Embryonic facial prominence (tissue), 1 donor: ENCODE results near the gene NAA15.
"Not testable (repeated sequence)": the region's sequence is repeated elsewhere in the genome, so short reads cannot be mapped to it uniquely, and the experiment has no call there.

Experiments
- DNase-seq: peaks from one replicate; pipeline ENCODE4 v3.0.0-alpha.2; 2016; ENCODE audit errors: extremely low spot score

The NAA15 gene

DNA sequence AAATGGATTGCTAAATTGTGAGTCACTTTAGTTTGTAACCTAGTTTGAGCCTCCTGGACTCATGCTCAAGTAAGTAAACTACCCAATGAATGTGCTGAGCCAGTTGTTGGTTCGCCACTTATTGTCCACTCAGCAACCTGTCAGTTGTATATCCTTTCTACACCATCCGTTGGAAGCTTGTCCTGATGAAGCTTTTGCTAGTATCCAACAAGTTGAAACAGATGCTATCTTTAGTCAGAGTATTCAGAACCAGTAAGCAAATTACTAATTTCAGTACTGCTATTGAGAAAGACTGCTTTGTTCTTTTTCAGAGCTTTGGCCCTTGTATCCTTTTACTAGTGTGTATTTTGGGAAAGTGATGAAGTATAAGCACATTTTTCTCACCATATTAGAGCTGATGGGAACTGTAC lies 4.3 kb upstream of the NAA15 start:
- DNase-seq = no peak

DNA sequence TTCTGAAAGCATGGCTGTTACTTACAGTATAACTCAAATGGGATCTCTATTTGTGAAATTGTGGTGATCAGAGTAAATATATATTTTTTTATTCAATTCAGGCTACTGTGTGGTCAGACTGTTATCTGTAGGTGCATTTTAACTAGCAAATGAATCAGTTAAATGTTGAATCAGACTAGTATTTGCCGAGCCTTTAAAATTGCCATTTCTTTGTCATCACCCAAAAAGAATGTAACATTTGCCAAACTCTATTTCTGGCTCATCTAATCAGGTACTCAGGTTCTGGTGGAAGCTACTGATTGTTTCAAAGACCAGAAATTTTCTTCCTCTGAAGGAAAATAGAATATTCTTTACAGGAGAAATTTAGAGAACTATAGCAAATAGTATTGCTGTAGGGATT lies 1.8 kb upstream of the NAA15 start:
- DNase-seq = no peak

GRCh38 chr4:139300431-139301112 lies 733 bp upstream of the NAA15 start:
- DNase-seq = no peak

DNA sequence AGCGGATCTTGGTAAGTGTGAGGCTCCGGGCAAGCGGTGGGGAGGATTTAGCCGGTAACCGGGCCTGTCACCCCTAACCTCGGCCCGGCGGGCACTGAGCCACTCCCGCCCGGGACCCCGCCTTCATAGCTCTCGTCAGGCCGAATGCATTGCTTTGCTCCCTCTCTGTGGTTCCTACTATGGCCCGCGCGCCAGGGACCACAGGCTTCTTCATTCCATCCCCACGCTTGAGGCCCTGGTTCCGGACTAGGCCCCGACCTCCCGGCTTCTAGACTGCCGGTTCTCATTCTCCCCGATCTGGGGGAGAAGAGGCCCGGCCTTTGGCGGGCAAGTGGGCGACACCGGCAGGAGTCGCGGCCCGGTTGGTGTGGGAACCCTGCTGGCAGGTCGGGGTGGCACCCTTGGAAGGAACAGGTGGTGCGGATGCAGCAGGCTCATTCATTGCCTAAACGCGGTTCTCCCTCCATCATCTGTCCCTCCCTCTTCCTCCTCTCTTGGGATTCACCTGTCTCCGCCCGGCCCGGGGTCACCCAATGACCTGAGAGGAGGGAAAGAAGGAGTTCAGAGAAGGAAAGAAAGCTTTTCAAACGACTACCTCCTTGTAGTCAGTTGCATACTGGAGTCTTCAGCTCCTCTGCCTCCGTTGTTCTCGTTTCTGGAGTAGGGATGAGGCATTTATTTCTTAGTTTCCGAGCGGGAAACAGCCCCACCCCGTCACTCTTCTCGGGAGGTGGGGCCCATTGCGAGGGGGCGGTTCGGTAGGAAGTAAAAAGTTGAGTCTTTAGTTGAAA lies 711 bp downstream of the NAA15 start, which contains the start of gene NDUFC1:
Gene NDUFC1, minus strand, starts transcription at position 657 of the 791 bp plus-strand sequence. CDS start 6,679 bp downstream, outside the sequence.
- peak; percentile 30 for DNase-seq

- no peak for DNase-seq
These were observed 3.6 kb downstream of the NAA15 start for GRCh38 chr4:139304920-139305319.

GRCh38 chr4:139311909-139312308 lies 10.6 kb downstream of the NAA15 start:
- no peak for DNase-seq

DNA sequence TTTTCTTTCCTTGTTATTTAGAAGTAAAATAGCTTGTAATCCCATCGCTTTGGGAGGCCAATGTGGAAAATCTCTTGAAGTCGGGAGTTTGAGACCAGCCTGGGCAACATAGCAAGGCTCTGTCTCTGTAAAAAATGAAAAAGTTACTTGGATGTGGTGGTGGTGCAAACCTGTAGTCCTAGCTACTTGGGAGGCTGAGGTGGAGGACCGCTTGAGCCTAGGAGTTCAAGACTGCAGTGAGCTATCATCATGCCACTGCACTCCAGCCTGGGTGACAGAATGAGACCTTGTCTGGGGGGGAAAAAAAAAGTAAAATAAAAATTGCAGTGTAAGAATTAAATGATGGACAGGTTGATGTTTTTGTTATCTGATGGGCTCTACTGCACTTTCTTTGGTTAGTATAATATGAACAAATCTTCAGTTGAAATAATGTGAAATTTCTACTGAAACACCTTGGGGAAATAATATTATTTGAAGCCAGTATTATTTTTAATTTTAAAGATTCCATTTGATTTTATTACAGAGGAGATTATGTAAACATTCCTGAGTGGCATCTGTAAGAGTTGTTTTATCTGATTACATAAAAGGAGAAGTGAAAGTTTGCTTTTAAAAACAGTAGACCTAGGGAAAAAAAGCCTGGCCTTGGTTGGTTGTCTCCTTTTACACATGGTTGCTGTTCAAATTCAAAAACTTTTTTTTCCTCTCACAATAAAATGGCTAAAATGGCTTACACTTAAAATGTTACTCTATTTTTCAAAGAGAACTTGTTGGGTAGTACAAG lies 11.4 kb downstream of the NAA15 start:
- DNase-seq = no peak

- DNase-seq = not testable (repeated sequence)
These were observed 12.1 kb downstream of the NAA15 start for GRCh38 chr4:139313414-139313813.

GRCh38 chr4:139314047-139314800 lies 12.9 kb downstream of the NAA15 start:
- DNase-seq = no peak

- no peak for DNase-seq
These were observed 13.9 kb downstream of the NAA15 start for GRCh38 chr4:139315221-139315675.

DNA sequence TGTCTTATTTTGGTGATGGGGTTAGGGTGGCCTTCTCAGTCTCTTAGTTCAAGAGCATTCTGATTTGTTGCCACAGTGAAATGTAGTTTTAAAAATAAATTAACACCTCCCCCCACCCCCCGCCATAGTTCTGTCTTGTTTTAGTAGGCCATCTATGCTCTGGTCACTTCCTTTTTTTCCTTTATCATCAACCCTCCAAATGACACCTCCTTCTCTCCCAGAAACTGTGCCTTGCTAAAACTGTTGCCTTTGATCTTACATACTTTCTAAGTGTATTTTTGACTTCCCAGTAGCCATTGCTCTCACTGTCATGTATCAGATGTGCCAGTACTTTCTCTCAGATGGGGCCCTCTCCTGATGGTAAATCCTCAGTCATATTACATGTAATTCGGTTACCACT lies 15.4 kb downstream of the NAA15 start:
- no peak for DNase-seq

DNA sequence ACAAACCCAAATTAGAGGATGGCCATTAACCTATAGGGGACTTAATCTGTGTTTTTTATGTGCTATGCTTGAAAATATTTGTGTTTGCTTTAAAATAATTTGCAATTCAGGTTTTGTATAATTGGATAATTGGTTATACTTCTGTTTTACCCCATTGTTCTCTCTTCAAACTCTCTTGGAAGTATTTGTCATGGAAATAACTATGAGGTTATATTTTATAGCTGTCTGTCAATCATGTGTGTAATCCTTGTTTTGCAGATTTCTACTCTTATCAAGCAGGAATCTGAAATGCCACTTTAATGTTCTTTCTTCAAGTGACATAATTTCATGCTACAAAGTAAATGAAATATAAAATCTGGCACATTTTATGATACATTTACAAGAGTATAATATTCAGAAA lies 16.3 kb downstream of the NAA15 start:
- DNase-seq = no peak

DNA sequence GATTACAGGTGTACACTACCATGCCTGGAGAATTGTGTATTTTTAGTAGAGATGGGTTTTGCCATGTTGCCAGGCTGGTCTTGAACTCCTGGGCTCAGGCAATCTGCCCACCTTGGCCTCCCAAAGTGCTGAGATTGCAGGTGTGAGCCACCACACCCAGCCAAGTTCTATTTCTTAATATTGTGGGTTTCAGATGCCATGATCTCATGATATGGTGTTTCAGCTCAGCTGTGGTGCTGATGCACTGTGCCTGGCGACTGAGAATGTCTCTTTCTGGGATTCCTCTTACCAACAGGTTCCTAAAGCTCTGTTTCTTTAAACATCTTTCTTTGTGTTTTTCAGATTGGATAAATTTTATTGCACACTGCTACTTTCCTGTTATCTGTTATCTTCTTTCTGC lies 18.3 kb downstream of the NAA15 start:
- no peak for DNase-seq

GRCh38 chr4:139322070-139322469 lies 20.8 kb downstream of the NAA15 start:
- not testable (repeated sequence) for DNase-seq

DNA sequence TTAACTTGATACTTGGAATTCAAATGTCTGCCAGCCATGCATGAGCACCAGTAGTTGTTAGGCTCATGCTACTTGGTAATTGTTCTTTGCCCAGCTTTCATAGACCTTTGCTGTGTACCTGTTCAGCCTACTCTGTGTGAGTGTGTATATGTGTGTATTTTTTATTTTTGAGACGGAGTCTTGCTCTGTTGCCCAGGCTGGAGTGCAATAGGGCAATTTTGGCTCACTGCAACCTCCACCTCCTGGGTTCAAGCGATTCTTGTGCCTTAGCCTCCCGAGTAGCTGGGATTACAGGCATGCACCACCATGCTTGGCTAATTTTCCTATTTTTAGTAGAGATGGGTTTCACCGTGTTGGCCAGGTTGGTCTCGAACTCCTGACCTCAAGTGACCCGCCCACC lies 21.2 kb downstream of the NAA15 start:
- not testable (repeated sequence) for DNase-seq

DNA sequence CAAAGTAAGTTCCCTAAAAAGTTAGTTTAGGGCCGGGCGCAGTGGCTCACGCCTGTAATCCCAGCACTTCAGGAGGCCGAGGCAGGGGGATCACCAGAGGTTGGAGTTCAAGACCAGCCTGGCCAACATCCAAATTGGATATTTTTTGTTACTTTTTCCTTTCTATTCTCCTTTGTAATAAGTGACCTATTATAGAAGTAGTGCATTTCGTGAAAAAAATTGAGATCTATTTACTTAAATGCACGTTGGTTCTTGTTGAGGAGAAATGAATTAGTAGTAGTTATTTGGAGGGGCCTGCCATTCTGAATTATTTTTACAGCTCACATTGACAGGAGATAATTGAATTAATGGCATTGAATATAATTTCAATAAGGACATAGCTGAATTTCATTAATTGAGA lies 23.3 kb downstream of the NAA15 start:
- no peak for DNase-seq

DNA sequence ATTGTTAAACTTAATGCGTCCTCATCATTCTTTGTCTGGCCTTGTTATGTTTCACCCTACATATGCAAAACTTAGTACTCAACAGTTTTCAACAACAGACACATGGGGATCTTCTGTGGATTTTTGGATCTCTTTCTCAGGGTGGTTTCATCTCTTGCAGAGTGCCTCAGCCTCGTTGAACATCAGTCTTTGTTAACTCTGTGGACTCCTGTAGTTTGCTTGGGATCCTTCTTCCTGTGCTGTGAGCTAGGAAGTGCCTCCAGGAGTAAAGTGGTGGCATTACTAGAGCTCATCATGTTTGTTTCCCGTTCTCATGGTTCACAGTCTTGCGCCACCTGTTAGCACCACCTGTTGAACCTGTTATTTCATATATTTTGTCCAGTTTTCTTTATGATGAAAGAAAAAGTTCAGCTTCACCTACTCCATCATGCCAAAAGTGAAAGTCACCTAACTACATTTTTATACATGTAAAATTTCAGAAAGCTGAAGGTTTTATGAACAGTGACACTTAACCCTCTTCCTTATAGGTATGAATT lies 28.4 kb downstream of the NAA15 start:
- no peak for DNase-seq

GRCh38 chr4:139330283-139330682 lies 29.0 kb downstream of the NAA15 start:
- DNase-seq = no peak

DNA sequence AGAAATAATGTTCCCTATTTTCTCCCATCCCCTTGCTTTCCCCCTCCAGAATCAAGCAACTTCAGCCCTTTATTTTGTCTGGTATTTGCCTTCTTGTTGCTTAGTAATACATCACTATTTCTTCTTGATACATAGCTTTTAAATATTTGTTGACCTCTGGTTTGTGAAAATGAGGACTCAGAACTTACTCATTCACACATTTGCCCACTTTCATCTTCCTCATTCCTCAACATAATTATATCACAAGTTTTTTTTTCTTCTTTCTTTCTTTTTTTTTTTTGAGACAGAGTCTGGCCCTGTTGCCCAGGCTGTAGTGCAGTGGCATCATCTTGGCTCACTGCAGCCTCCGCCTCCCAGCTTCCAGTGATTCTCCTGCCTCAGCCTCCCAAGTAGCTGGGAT lies 29.9 kb downstream of the NAA15 start:
- DNase-seq = no peak

- no peak for DNase-seq
These were observed 31.7 kb downstream of the NAA15 start for GRCh38 chr4:139333046-139333445.

DNA sequence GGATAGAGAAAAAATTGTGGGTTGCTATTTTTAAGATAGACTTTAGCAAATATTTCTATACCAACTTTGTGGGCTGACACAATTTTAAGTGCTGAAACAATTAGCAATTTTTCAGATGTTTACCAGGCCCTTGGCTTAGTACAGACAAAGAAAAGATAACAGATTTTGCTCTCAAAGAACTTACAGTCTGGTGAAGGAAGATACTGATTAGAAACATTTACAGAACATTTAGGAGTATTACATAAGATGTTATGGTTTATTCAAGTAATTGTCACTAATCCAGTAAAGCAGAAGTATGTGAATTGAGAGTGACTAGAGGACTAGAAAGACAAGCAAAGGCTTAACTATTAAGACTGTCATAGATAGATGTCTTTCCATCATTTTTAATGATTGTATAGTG lies 36.3 kb downstream of the NAA15 start:
- no peak for DNase-seq
